ENCODE data around the gene CAMP. TPM values are rescaled to one million over a fixed set of nuclear protein-coding genes. Genes with fewer than 3 reads are reported as not detected.

CAMP gene
- total and polyA plus RNA-seq, 2 of the 13 experiments (the other 11 are each of a cell fraction or from before 2014, with no cell fraction given): not detected

GRCh38 chr3:48220746-48221145, 2.5 kb upstream of the CAMP start:
- Histone ChIP-seq H3K9ac (ENCODE audit: insufficient read depth, low read depth, low read length) (peak overlapping the region; percentile 18; the same call in 1 of the 2 replicates), H3K4me1 (ENCODE audit: insufficient read depth, low read length) (peaks cover 65% of the 10 kb centered on the region), H3K4me3 (replicated peaks in 1 of 3; ENCODE audit: insufficient read depth in 1 of 3, low read depth in 2 of 3, low read length in 3 of 3) (no peak overlapping the region), H3K27ac (ENCODE audit: extremely low read length, insufficient read depth, low read length) (no peak overlapping the region), H3K36me3 (replicated peaks in 1 of 2; ENCODE audit: control insufficient read depth in 1 of 2, insufficient read depth in 2 of 2, low read length in 2 of 2) (no peaks in the 10 kb centered on the region), H4K20me1 (ENCODE audit: insufficient read depth, low read length) (no peaks in the 10 kb centered on the region), H3K79me2 (ENCODE audit: insufficient read depth, low read length) (no peaks in the 10 kb centered on the region), H3K9me3 (ENCODE audit: low read length) (no peaks in the 10 kb centered on the region), H3K27me3 (ENCODE audit: control insufficient read depth in 1 of 2, insufficient read depth in 2 of 2, low read length in 2 of 2) (peaks cover 0 to 4% of the 10 kb centered on the region in 2 experiments; a peak in 2 of 5 replicates), H2AFZ (ENCODE audit: low read length) (no peak overlapping the region), H3K4me2 (ENCODE audit: low read depth, low read length) (peak overlapping the region; percentile 46; the same call in 1 of the 2 replicates)
- no peak for FAIRE-seq
- in situ Hi-C loops (cut with HindIII; ENCODE audit: extremely low pct_ligation_motif_present, low pct_unique_long_range_greater_than_20kb): no loop called here
- peak; percentile 29 for ATAC-seq
- CTCF ChIA-PET (ENCODE audit: low intra/inter-chr PET ratio, low total read pairs): no interaction called here
- DNase-seq (ENCODE audit: low spot score): no peak
- TF ChIP-seq, protein P1, sequence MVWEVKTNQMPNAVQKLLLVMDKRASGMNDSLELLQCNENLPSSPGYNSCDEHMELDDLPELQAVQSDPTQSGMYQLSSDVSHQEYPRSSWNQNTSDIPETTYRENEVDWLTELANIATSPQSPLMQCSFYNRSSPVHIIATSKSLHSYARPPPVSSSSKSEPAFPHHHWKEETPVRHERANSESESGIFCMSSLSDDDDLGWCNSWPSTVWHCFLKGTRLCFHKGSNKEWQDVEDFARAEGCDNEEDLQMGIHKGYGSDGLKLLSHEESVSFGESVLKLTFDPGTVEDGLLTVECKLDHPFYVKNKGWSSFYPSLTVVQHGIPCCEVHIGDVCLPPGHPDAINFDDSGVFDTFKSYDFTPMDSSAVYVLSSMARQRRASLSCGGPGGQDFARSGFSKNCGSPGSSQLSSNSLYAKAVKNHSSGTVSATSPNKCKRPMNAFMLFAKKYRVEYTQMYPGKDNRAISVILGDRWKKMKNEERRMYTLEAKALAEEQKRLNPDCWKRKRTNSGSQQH (CRISPR knock-in tag; IDR thresholded peaks at IDR 0.05; ENCODE audit: low read depth): no peak
- TF ChIP-seq ZNF34 (CRISPR knock-in tag; IDR thresholded peaks at IDR 0.05; ENCODE audit: borderline replicate concordance) (no peak), ZBTB10 (CRISPR knock-in tag; IDR thresholded peaks at IDR 0.05; ENCODE audit: borderline replicate concordance) (no peak)
- POLR2A ChIA-PET: no interaction called here
- no TSS peak for BruUV-seq (replicated peaks)
- intact Hi-C loops (cut with micrococcal nuclease; ENCODE audit: unreplicated experiment): no loop called here
- whole genome bisulfite sequencing (ENCODE audit: low lambda C conversion rate): 9% methylated on average over 4 of the region's 9 CpGs

DNA sequence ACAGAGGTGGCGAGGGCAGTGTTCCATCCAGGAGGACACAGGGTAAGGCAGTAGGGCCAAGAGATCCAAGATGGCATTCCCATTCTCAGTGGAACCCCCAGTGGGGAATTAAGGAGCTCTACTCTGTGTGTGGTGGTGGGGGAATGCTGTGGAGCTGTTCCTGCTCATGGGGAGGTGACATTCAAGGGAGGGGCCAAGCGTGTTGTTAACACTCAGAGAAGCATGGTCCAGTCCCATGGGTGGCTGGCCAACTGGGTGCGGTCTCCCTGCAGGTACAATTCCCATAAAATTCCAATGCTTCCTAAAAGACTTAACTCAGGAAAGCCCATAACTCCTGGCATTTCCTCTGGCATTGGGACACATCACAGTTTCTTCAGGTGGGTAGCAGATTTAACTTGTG, 2.3 kb downstream of the CAMP start:
- FAIRE-seq: no peak
- POLR2A ChIA-PET: no interaction called here
- Histone ChIP-seq H3K9ac (ENCODE audit: insufficient read depth, low read depth, low read length) (no peak overlapping the region), H3K27me3 (ENCODE audit: control insufficient read depth in 1 of 2, insufficient read depth in 2 of 2, low read length in 2 of 2) (peaks cover 0 to 4% of the 10 kb centered on the region in 2 experiments; a peak in 2 of 5 replicates), H3K79me2 (ENCODE audit: insufficient read depth, low read length) (no peaks in the 10 kb centered on the region), H3K4me3 (replicated peaks in 1 of 3; ENCODE audit: insufficient read depth in 1 of 3, low read depth in 2 of 3, low read length in 3 of 3) (no peak overlapping the region), H3K27ac (ENCODE audit: extremely low read length, insufficient read depth, low read length) (no peak overlapping the region), H3K9me3 (ENCODE audit: low read length) (no peaks in the 10 kb centered on the region), H3K36me3 (replicated peaks in 1 of 2; ENCODE audit: control insufficient read depth in 1 of 2, insufficient read depth in 2 of 2, low read length in 2 of 2) (no peaks in the 10 kb centered on the region), H3K4me1 (ENCODE audit: insufficient read depth, low read length) (peaks cover 43% of the 10 kb centered on the region), H2AFZ (ENCODE audit: low read length) (no peak overlapping the region), H4K20me1 (ENCODE audit: insufficient read depth, low read length) (no peaks in the 10 kb centered on the region), H3K4me2 (ENCODE audit: low read depth, low read length) (no peak overlapping the region)
- BruUV-seq (replicated peaks): no TSS peak
- CTCF ChIA-PET (ENCODE audit: low intra/inter-chr PET ratio, low total read pairs): no interaction called here
- intact Hi-C loops (cut with micrococcal nuclease; ENCODE audit: unreplicated experiment) (no loop called here), in situ Hi-C loops (cut with HindIII; ENCODE audit: extremely low pct_ligation_motif_present, low pct_unique_long_range_greater_than_20kb) (no loop called here)
- DNase-seq (ENCODE audit: low spot score): no peak
- WGBS (ENCODE audit: low lambda C conversion rate): 69% methylated on average over 3 of the region's 3 CpGs
- ATAC-seq: no peak
- TF ChIP-seq HDAC6 (IDR thresholded peaks at IDR 0.05; ENCODE audit: low read depth, low read length) (no peak), HMGA1 (CRISPR knock-in tag; conservative IDR thresholded peaks at IDR 0.05) (no peak), ZNF460 (CRISPR knock-in tag; IDR thresholded peaks at IDR 0.05; ENCODE audit: borderline replicate concordance) (no peak), ZNF12 (CRISPR knock-in tag; IDR thresholded peaks at IDR 0.05) (no peak), SRSF9 (IDR thresholded peaks at IDR 0.05; ENCODE audit: borderline replicate concordance, insufficient read depth, low read depth, low read length, poor library complexity, severe bottlenecking) (no peak), ZIK1 (CRISPR knock-in tag; IDR thresholded peaks at IDR 0.05; ENCODE audit: borderline replicate concordance, low read depth) (no peak)
- TF ChIP-seq, protein P2, sequence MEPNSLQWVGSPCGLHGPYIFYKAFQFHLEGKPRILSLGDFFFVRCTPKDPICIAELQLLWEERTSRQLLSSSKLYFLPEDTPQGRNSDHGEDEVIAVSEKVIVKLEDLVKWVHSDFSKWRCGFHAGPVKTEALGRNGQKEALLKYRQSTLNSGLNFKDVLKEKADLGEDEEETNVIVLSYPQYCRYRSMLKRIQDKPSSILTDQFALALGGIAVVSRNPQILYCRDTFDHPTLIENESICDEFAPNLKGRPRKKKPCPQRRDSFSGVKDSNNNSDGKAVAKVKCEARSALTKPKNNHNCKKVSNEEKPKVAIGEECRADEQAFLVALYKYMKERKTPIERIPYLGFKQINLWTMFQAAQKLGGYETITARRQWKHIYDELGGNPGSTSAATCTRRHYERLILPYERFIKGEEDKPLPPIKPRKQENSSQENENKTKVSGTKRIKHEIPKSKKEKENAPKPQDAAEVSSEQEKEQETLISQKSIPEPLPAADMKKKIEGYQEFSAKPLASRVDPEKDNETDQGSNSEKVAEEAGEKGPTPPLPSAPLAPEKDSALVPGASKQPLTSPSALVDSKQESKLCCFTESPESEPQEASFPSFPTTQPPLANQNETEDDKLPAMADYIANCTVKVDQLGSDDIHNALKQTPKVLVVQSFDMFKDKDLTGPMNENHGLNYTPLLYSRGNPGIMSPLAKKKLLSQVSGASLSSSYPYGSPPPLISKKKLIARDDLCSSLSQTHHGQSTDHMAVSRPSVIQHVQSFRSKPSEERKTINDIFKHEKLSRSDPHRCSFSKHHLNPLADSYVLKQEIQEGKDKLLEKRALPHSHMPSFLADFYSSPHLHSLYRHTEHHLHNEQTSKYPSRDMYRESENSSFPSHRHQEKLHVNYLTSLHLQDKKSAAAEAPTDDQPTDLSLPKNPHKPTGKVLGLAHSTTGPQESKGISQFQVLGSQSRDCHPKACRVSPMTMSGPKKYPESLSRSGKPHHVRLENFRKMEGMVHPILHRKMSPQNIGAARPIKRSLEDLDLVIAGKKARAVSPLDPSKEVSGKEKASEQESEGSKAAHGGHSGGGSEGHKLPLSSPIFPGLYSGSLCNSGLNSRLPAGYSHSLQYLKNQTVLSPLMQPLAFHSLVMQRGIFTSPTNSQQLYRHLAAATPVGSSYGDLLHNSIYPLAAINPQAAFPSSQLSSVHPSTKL (CRISPR knock-in tag; IDR thresholded peaks at IDR 0.05): no peak

Measured in HepG2 (cell line).